Calu3 (cell line): Measurements from ENCODE around the gene MRPL19. TPM values are rescaled to one million over a fixed set of nuclear protein-coding genes. Genes with fewer than 3 reads are reported as not detected.
A peak's percentile ranks its signal among the peaks of the same experiment; 100 is the strongest.

Source experiments
- Bru-seq: library from RNA; stranded (reverse); fragments of 400-500 nt; gene quantifications from one replicate; lab custom pipeline; 2021; lab: Mats Ljungman, UMichigan
- BruChase-seq, 2 experiments: library from RNA; stranded (reverse); fragments of 400-500 nt; gene quantifications; one replicate each; lab custom pipeline; 2021; lab: Mats Ljungman, UMichigan
- BruUV-seq: library from RNA; stranded (reverse); fragments of 400-500 nt; replicated peaks from 2 replicates; lab custom pipeline; 2021; lab: Mats Ljungman, UMichigan
- CTCF ChIA-PET: fragments of 300-600 bp; sonication (Branson Sonifier 250); formaldehyde crosslinking; loops from one replicate; lab custom pipeline; 2022; ENCODE audit warnings: antibody characterized with exemption; lab: Charles Lee
- DNase-seq: peaks from one replicate; pipeline ENCODE4 v3.0.0; 2022
- H3K27ac Mint-ChIP-seq: one replicate; pipeline ENCODE4 v1.8.0; 2022; ENCODE audit warnings: mixed read lengths; ENCODE audit not compliant: unreplicated experiment
- H3K27me3 Mint-ChIP-seq: one replicate; pipeline ENCODE4 v1.8.0; 2022; ENCODE audit warnings: mixed read lengths; ENCODE audit not compliant: unreplicated experiment
- H3K36me3 Mint-ChIP-seq: one replicate; pipeline ENCODE4 v1.8.0; 2022; ENCODE audit warnings: mild to moderate bottlenecking, moderate library complexity, mixed read lengths; ENCODE audit not compliant: insufficient read depth, unreplicated experiment
- H3K4me1 Mint-ChIP-seq: one replicate; pipeline ENCODE4 v1.8.0; 2022; ENCODE audit warnings: mild to moderate bottlenecking, low read depth, mixed read lengths; ENCODE audit not compliant: unreplicated experiment
- H3K4me3 Mint-ChIP-seq: one replicate; pipeline ENCODE4 v1.8.0; 2022; ENCODE audit warnings: mild to moderate bottlenecking, low read depth, moderate library complexity, mixed read lengths; ENCODE audit not compliant: unreplicated experiment
- H3K9me3 Mint-ChIP-seq: one replicate; pipeline ENCODE4 v1.8.0; 2022; ENCODE audit warnings: low read depth, mixed read lengths; ENCODE audit not compliant: unreplicated experiment
- CTCF ChIP-seq: fragments of 200-600 bp; IDR thresholded peaks from one replicate; pipeline ENCODE4 v1.8.0; 2022; ENCODE audit warnings: antibody characterized with exemption; ENCODE audit not compliant: unreplicated experiment
- intact Hi-C: fragments of 100-400 bp; cut with micrococcal nuclease; formaldehyde crosslinking; loops from one replicate; pipeline ENCODE4 v1.10.0; 2022; ENCODE audit not compliant: unreplicated experiment
- long read RNA-seq: library from polyadenylated mRNA; stranded (forward); transcript quantifications from one replicate; pipeline ENCODE4 v2.0.0, GENCODE V29; 2022
- total RNA-seq: library from RNA; stranded (reverse); gene quantifications from 2 replicates; pipeline ENCODE4 v1.2.3, GENCODE V29; 2022

Gene MRPL19
- total RNA-seq (51.0 and 53.3 TPM in 2 replicates), Bru-seq, nascent RNA (percentile 76 among the genes with signal in this experiment), BruChase-seq, experiment 1, labeled RNA remaining after a 6-hour chase (percentile 92 among the genes with signal in this experiment), BruChase-seq, experiment 2, labeled RNA remaining after a 2-hour chase (percentile 85 among the genes with signal in this experiment)
- long read RNA-seq, transcript MRPL19-202 (6 exons, 3,479 nt): major isoform, 98 of 148 reads
- long read RNA-seq, transcript MRPL19-205 (5 exons, 744 nt): minor isoform, 5 of 148 reads
- long read RNA-seq, partial matches to known transcripts: 2 of 148 reads
- long read RNA-seq, other reads (novel, unspliced or antisense): 43 of 148 reads

- TF ChIP-seq CTCF: no peak
Measured at GRCh38 chr2:75646583-75647425, at the start of gene MRPL19. Gene MRPL19, plus strand, starts transcription at chr2:75646783. Its CDS starts 25 bp downstream, at chr2:75646808.

GRCh38 chr2:75596784-75597183, 49.8 kb upstream of the MRPL19 start:
- no peaks in the 10 kb centered on the region for H3K4me1 Mint-ChIP-seq
- peaks cover 29% of the 10 kb centered on the region for H3K27me3 Mint-ChIP-seq
- BruUV-seq: no TSS peak
- intact Hi-C loops: no loop called here
- no peak for DNase-seq
- TF ChIP-seq CTCF: no peak
- no peaks in the 10 kb centered on the region for H3K9me3 Mint-ChIP-seq
- no peak overlapping the region for H3K4me3 Mint-ChIP-seq
- no peaks in the 10 kb centered on the region for H3K36me3 Mint-ChIP-seq
- CTCF ChIA-PET: no interaction called here
- no peak overlapping the region for H3K27ac Mint-ChIP-seq

More at GRCh38 chr2:75646583-75647425, at the start of gene MRPL19:
- Mint-ChIP-seq H3K36me3 (peaks cover 23% of the 10 kb centered on the region), H3K4me1 (peaks cover 8% of the 10 kb centered on the region), H3K27ac (peak within 1 kb of the TSS; percentile 72), H3K4me3 (peak within 1 kb of the TSS; percentile 91), H3K27me3 (no peaks in the 10 kb centered on the region), H3K9me3 (no peaks in the 10 kb centered on the region)
- peak; percentile 82 for DNase-seq
- BruUV-seq: no TSS peak
- CTCF ChIA-PET: interaction anchor here (1.0 to 1.7 kb wide), 5 partner anchors 9 to 70 kb away, joined by 3 to 10 read pairs (median 4); no protein-coding TSS in a partner anchor
- intact Hi-C loops: loop anchor here (2.0 kb wide), 1 partner anchor 60 kb away; no protein-coding TSS in a partner anchor

- Mint-ChIP-seq H3K4me1 (no peaks in the 10 kb centered on the region), H3K27me3 (peaks cover 28% of the 10 kb centered on the region), H3K4me3 (no peak overlapping the region), H3K9me3 (no peaks in the 10 kb centered on the region), H3K27ac (no peak overlapping the region), H3K36me3 (no peaks in the 10 kb centered on the region)
- CTCF ChIA-PET: no interaction called here
- no peak for DNase-seq
- intact Hi-C loops: no loop called here
- BruUV-seq: no TSS peak
- no peak for TF ChIP-seq CTCF
Measured at GRCh38 chr2:75597949-75598348, 48.6 kb upstream of the MRPL19 start.

- Mint-ChIP-seq H3K9me3 (no peaks in the 10 kb centered on the region), H3K27ac (no peak overlapping the region), H3K27me3 (peaks cover 21% of the 10 kb centered on the region), H3K4me1 (no peaks in the 10 kb centered on the region), H3K36me3 (no peaks in the 10 kb centered on the region), H3K4me3 (no peak overlapping the region)
- no peak for DNase-seq
- intact Hi-C loops: no loop called here
- CTCF ChIA-PET: no interaction called here
- BruUV-seq: no TSS peak
- TF ChIP-seq CTCF: no peak
Measured at GRCh38 chr2:75598589-75599155, 47.9 kb upstream of the MRPL19 start.
